ENCODE results near the gene MCC. TPM values are rescaled to one million over a fixed set of nuclear protein-coding genes. Genes with fewer than 3 reads are reported as not detected.

The MCC gene
- polyA plus RNA-seq, 4 donors: 0.45 to 3.5 (median 1.6) TPM

- H3K4me1 ChIP-seq (ENCODE audit: control insufficient read depth in 3 of 3, insufficient read depth in 2 of 3, low read depth in 1 of 3, low read length in 2 of 3): no peaks in the 10 kb centered on the region
- H3K4me3 ChIP-seq (ENCODE audit: low read depth in 1 of 3, low read length in 3 of 3): no peak overlapping the region
- 68 to 86% (median 75%) methylated on average over 6 of the region's 6 CpGs for WGBS, 3 donors
- DNase-seq (no peak), FAIRE-seq (no peak)
- peaks cover 0 to 11% of the 10 kb centered on the region in 2 donors for H3K9me3 ChIP-seq (ENCODE audit: control insufficient read depth in 2 of 2, insufficient read depth in 1 of 2, low read depth in 1 of 2, low read length in 1 of 2)
- H3K36me3 ChIP-seq (ENCODE audit: control insufficient read depth in 3 of 3, insufficient read depth in 2 of 3, low read depth in 1 of 3, low read length in 3 of 3): peaks cover 0 to 2% (median 0%) of the 10 kb centered on the region in 3 donors
- H3K27ac ChIP-seq (ENCODE audit: low read depth in 1 of 3, low read length in 2 of 3): no peak overlapping the region
- no peaks in the 10 kb centered on the region for H3K27me3 ChIP-seq (ENCODE audit: control insufficient read depth in 3 of 3, insufficient read depth in 3 of 3, low read length in 3 of 3)
Observed at GRCh38 chr5:113110117-113110516, 378.1 kb downstream of the MCC start.

GRCh38 chr5:113109344-113109743, 378.9 kb downstream of the MCC start:
- no peak for FAIRE-seq
- H3K36me3 ChIP-seq (ENCODE audit: control insufficient read depth in 3 of 3, insufficient read depth in 2 of 3, low read depth in 1 of 3, low read length in 3 of 3): no peaks in the 10 kb centered on the region
- no peak overlapping the region for H3K4me3 ChIP-seq (ENCODE audit: low read depth in 1 of 3, low read length in 3 of 3)
- H3K4me1 ChIP-seq (ENCODE audit: control insufficient read depth in 3 of 3, insufficient read depth in 2 of 3, low read depth in 1 of 3, low read length in 2 of 3): no peaks in the 10 kb centered on the region
- H3K27ac ChIP-seq (ENCODE audit: low read depth in 1 of 3, low read length in 2 of 3): no peak overlapping the region
- peaks cover 0 to 3% of the 10 kb centered on the region in 2 donors for H3K9me3 ChIP-seq (ENCODE audit: control insufficient read depth in 2 of 2, insufficient read depth in 1 of 2, low read depth in 1 of 2, low read length in 1 of 2)
- WGBS, 3 donors: 80 to 88% (median 87%) methylated on average over 5 of the region's 5 CpGs
- no peaks in the 10 kb centered on the region for H3K27me3 ChIP-seq (ENCODE audit: control insufficient read depth in 3 of 3, insufficient read depth in 3 of 3, low read length in 3 of 3)
- DNase-seq: no peak

- no peak overlapping the region for H3K27ac ChIP-seq (ENCODE audit: low read depth in 1 of 3, low read length in 2 of 3)
- FAIRE-seq: no peak
- H3K9me3 ChIP-seq (ENCODE audit: control insufficient read depth in 2 of 2, insufficient read depth in 1 of 2, low read depth in 1 of 2, low read length in 1 of 2): no peaks in the 10 kb centered on the region
- H3K27me3 ChIP-seq (ENCODE audit: control insufficient read depth in 3 of 3, insufficient read depth in 3 of 3, low read length in 3 of 3): no peaks in the 10 kb centered on the region
- H3K36me3 ChIP-seq (ENCODE audit: control insufficient read depth in 3 of 3, insufficient read depth in 2 of 3, low read depth in 1 of 3, low read length in 3 of 3): no peaks in the 10 kb centered on the region
- WGBS, 3 donors: 84 to 92% (median 89%) methylated on average over 5 of the region's 5 CpGs
- H3K4me1 ChIP-seq (ENCODE audit: control insufficient read depth in 3 of 3, insufficient read depth in 2 of 3, low read depth in 1 of 3, low read length in 2 of 3): no peaks in the 10 kb centered on the region
- no peak overlapping the region for H3K4me3 ChIP-seq (ENCODE audit: low read depth in 1 of 3, low read length in 3 of 3)
- DNase-seq: no peak
Observed at GRCh38 chr5:113108485-113108884, 379.8 kb downstream of the MCC start.

GRCh38 chr5:113106821-113107220, 381.4 kb downstream of the MCC start:
- Histone ChIP-seq H3K27me3 (ENCODE audit: control insufficient read depth in 3 of 3, insufficient read depth in 3 of 3, low read length in 3 of 3) (no peaks in the 10 kb centered on the region), H3K4me3 (ENCODE audit: low read depth in 1 of 3, low read length in 3 of 3) (no peak overlapping the region), H3K9me3 (ENCODE audit: control insufficient read depth in 2 of 2, insufficient read depth in 1 of 2, low read depth in 1 of 2, low read length in 1 of 2) (no peaks in the 10 kb centered on the region), H3K27ac (ENCODE audit: low read depth in 1 of 3, low read length in 2 of 3) (no peak overlapping the region), H3K36me3 (ENCODE audit: control insufficient read depth in 3 of 3, insufficient read depth in 2 of 3, low read depth in 1 of 3, low read length in 3 of 3) (no peaks in the 10 kb centered on the region), H3K4me1 (ENCODE audit: control insufficient read depth in 3 of 3, insufficient read depth in 2 of 3, low read depth in 1 of 3, low read length in 2 of 3) (no peaks in the 10 kb centered on the region)
- WGBS, 3 donors: 23 to 71% (median 49%) methylated on average over 2 of the region's 2 CpGs
- DNase-seq: no peak
- no peak for FAIRE-seq

GRCh38 chr5:113105693-113106280, 382.5 kb downstream of the MCC start:
- 82 to 89% (median 88%) methylated on average over 5 of the region's 5 CpGs for WGBS, 3 donors
- Histone ChIP-seq H3K9me3 (ENCODE audit: control insufficient read depth in 2 of 2, insufficient read depth in 1 of 2, low read depth in 1 of 2, low read length in 1 of 2) (no peaks in the 10 kb centered on the region), H3K36me3 (ENCODE audit: control insufficient read depth in 3 of 3, insufficient read depth in 2 of 3, low read depth in 1 of 3, low read length in 3 of 3) (no peaks in the 10 kb centered on the region), H3K27ac (ENCODE audit: low read depth in 1 of 3, low read length in 2 of 3) (no peak overlapping the region), H3K4me3 (ENCODE audit: low read depth in 1 of 3, low read length in 3 of 3) (no peak overlapping the region), H3K4me1 (ENCODE audit: control insufficient read depth in 3 of 3, insufficient read depth in 2 of 3, low read depth in 1 of 3, low read length in 2 of 3) (no peaks in the 10 kb centered on the region), H3K27me3 (ENCODE audit: control insufficient read depth in 3 of 3, insufficient read depth in 3 of 3, low read length in 3 of 3) (no peaks in the 10 kb centered on the region)
- DNase-seq (no peak), FAIRE-seq (no peak)

GRCh38 chr5:113103330-113103729, 384.9 kb downstream of the MCC start:
- no peak overlapping the region for H3K27ac ChIP-seq (ENCODE audit: low read depth in 1 of 3, low read length in 2 of 3)
- H3K36me3 ChIP-seq (ENCODE audit: control insufficient read depth in 3 of 3, insufficient read depth in 2 of 3, low read depth in 1 of 3, low read length in 3 of 3): no peaks in the 10 kb centered on the region
- 79 to 85% (median 80%) methylated on average over 3 of the region's 3 CpGs for WGBS, 3 donors
- no peak for FAIRE-seq
- no peaks in the 10 kb centered on the region for H3K9me3 ChIP-seq (ENCODE audit: control insufficient read depth in 2 of 2, insufficient read depth in 1 of 2, low read depth in 1 of 2, low read length in 1 of 2)
- no peak overlapping the region for H3K4me3 ChIP-seq (ENCODE audit: low read depth in 1 of 3, low read length in 3 of 3)
- DNase-seq: no peak
- H3K4me1 ChIP-seq (ENCODE audit: control insufficient read depth in 3 of 3, insufficient read depth in 2 of 3, low read depth in 1 of 3, low read length in 2 of 3): no peaks in the 10 kb centered on the region
- H3K27me3 ChIP-seq (ENCODE audit: control insufficient read depth in 3 of 3, insufficient read depth in 3 of 3, low read length in 3 of 3): no peaks in the 10 kb centered on the region

- H3K9me3 ChIP-seq (ENCODE audit: control insufficient read depth in 2 of 2, insufficient read depth in 1 of 2, low read depth in 1 of 2, low read length in 1 of 2): no peaks in the 10 kb centered on the region
- FAIRE-seq (no peak), DNase-seq (no peak)
- H3K27me3 ChIP-seq (ENCODE audit: control insufficient read depth in 3 of 3, insufficient read depth in 3 of 3, low read length in 3 of 3): no peaks in the 10 kb centered on the region
- H3K4me1 ChIP-seq (ENCODE audit: control insufficient read depth in 3 of 3, insufficient read depth in 2 of 3, low read depth in 1 of 3, low read length in 2 of 3): no peaks in the 10 kb centered on the region
- H3K27ac ChIP-seq (ENCODE audit: low read depth in 1 of 3, low read length in 2 of 3): no peak overlapping the region
- WGBS, 3 donors: 88 to 96% (median 88%) methylated on average over 1 of the region's 1 CpG
- no peaks in the 10 kb centered on the region for H3K36me3 ChIP-seq (ENCODE audit: control insufficient read depth in 3 of 3, insufficient read depth in 2 of 3, low read depth in 1 of 3, low read length in 3 of 3)
- H3K4me3 ChIP-seq (ENCODE audit: low read depth in 1 of 3, low read length in 3 of 3): no peak overlapping the region
Observed at GRCh38 chr5:113102121-113102531, 386.1 kb downstream of the MCC start.

- H3K4me3 ChIP-seq (ENCODE audit: low read depth in 1 of 3, low read length in 3 of 3): no peak overlapping the region
- H3K27me3 ChIP-seq (ENCODE audit: control insufficient read depth in 3 of 3, insufficient read depth in 3 of 3, low read length in 3 of 3): no peaks in the 10 kb centered on the region
- DNase-seq (no peak), FAIRE-seq (no peak)
- no peaks in the 10 kb centered on the region for H3K9me3 ChIP-seq (ENCODE audit: control insufficient read depth in 2 of 2, insufficient read depth in 1 of 2, low read depth in 1 of 2, low read length in 1 of 2)
- WGBS, 3 donors: 90 to 92% (median 91%) methylated on average over 2 of the region's 2 CpGs
- H3K4me1 ChIP-seq (ENCODE audit: control insufficient read depth in 3 of 3, insufficient read depth in 2 of 3, low read depth in 1 of 3, low read length in 2 of 3): no peaks in the 10 kb centered on the region
- no peaks in the 10 kb centered on the region for H3K36me3 ChIP-seq (ENCODE audit: control insufficient read depth in 3 of 3, insufficient read depth in 2 of 3, low read depth in 1 of 3, low read length in 3 of 3)
- no peak overlapping the region for H3K27ac ChIP-seq (ENCODE audit: low read depth in 1 of 3, low read length in 2 of 3)
Observed at GRCh38 chr5:113100981-113101380, 387.3 kb downstream of the MCC start.

GRCh38 chr5:113099822-113100221, 388.4 kb downstream of the MCC start:
- 49 to 73% (median 66%) methylated on average over 4 of the region's 4 CpGs for WGBS, 3 donors
- no peaks in the 10 kb centered on the region for H3K27me3 ChIP-seq (ENCODE audit: control insufficient read depth in 3 of 3, insufficient read depth in 3 of 3, low read length in 3 of 3)
- no peaks in the 10 kb centered on the region for H3K4me1 ChIP-seq (ENCODE audit: control insufficient read depth in 3 of 3, insufficient read depth in 2 of 3, low read depth in 1 of 3, low read length in 2 of 3)
- no peak overlapping the region for H3K27ac ChIP-seq (ENCODE audit: low read depth in 1 of 3, low read length in 2 of 3)
- no peaks in the 10 kb centered on the region for H3K36me3 ChIP-seq (ENCODE audit: control insufficient read depth in 3 of 3, insufficient read depth in 2 of 3, low read depth in 1 of 3, low read length in 3 of 3)
- FAIRE-seq (no peak), DNase-seq (peak in 1 of 2 donors; percentile 17)
- no peak overlapping the region for H3K4me3 ChIP-seq (ENCODE audit: low read depth in 1 of 3, low read length in 3 of 3)
- H3K9me3 ChIP-seq (ENCODE audit: control insufficient read depth in 2 of 2, insufficient read depth in 1 of 2, low read depth in 1 of 2, low read length in 1 of 2): no peaks in the 10 kb centered on the region

All from small intestine (tissue), 7 donors.